Anterior cingulate cortex (tissue), 58 donors: Measurements from ENCODE around the gene CABCOCO1.

ENCODE experiments used
- DNase-seq, 58 donors: peaks; one replicate each; lab custom pipeline; 2025; lab: John Stamatoyannopoulos, UW

The CABCOCO1 gene

DNA sequence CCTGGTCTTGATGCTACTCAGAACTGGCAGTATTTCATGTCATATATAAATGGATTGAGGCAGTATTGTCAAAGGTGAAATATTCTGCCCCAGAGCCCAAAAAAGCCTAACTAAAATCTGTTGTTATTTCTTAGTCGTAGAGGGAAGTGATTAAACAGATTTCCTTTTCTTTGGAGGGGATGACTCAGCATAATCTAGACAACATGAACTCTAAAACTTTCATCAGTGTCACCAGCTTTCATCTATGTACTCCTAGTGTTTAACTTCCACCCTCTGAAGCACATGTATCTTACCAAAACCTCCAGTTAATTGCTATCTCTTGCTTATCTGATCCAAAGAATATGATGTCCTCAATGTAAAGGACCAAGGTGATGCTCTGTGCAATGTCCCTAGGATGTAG is 141.7 kb downstream of the CABCOCO1 start:
- DNase-seq = no peak

DNA sequence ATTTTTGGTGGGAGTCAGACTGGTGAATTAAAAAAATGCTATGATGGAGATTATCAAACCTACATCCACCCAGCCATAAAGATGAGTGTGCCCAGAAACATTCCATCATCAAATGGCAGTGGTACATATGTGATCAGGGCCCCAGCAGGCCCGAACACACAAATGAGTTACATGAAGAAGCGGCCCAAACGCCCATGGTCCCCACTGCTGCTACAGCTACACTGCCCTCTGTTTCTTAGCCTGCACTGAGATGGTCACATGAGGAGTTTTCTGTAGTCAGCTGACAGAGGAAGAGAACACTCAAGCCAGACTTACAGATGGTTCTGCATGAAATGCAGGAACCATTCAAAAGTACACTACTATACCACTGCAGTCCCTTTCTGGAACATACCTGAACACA is 142.4 kb downstream of the CABCOCO1 start:
- no peak for DNase-seq

DNA sequence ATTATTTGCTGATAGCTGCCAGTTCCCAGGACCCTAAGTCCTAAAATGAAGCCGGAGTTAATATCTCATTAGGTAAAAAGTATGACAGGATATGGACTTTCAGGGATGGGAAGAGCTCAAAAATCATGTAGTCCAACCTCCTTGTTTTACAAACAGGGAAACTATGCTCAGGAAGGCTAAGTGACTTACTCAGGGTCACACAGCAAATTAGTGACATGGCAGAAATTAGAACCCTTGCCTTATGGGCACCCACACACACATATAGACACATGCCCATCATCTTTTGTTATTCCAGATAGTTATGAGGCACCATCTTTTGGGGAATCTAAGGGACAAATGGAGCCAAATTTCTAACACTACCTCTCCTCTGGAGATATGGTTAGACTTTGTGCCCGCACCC is 147.5 kb downstream of the CABCOCO1 start:
- DNase-seq = no peak

- DNase-seq = no peak
These were observed 149.5 kb downstream of the CABCOCO1 start for GRCh38 chr10:61812052-61812721.

GRCh38 chr10:61812920-61813319 is 150.2 kb downstream of the CABCOCO1 start:
- DNase-seq = no peak

- DNase-seq = no peak
These were observed 151.4 kb downstream of the CABCOCO1 start for GRCh38 chr10:61814160-61814559.

- DNase-seq = no peak
These were observed 152.8 kb downstream of the CABCOCO1 start for GRCh38 chr10:61815496-61815895.
